ENCODE results near the gene DEPP1.

DNA sequence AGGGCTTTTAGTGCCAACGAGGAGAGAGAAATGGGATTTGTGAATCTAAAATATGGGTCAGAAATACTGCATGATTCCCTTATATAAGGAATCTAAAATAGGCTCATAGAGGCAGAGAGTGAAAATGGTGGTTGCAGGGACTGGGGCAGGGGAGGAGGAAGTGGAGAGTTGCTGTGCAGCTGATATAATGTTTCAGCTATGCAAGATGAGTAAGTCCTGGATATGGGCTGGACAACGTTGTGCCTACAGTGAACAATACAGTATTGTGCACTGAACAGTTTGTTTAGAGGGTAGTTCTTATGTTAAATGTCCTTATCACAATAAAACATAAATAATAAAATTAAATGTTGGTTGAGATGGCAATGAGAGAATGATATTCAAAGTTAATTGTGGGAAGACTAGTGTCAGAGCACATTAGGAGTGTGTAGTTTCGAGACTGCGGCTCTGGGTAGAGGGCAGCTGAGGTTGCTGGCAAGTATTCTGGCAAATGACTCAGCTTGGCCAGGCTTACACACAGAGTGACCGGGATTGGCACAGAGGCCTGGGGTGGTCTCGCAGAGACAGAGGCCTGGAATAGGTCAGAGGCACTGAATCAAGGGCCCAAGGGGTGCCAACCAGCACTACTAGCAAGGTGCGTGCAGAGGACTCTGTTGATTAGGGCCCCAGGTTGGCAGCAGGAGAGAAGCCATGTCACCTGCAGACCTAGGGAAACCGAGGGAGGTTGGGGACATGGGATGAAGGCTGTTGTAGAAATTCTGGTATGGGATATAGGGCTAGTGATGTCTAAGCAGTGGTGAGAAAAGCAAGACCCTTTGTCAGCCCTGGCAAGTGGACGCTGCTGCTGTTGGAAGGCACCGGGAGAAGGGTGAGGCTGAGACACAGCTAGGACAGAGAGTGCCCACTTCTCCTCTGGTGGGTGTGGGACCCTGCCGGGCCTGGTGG is 2.8 kb upstream of the DEPP1 start:
- TF ChIP-seq MEIS1 (CRISPR knock-in tag; IDR thresholded peaks at IDR 0.05; ENCODE audit: borderline replicate concordance) = no peak
- TF ChIP-seq, protein P1, sequence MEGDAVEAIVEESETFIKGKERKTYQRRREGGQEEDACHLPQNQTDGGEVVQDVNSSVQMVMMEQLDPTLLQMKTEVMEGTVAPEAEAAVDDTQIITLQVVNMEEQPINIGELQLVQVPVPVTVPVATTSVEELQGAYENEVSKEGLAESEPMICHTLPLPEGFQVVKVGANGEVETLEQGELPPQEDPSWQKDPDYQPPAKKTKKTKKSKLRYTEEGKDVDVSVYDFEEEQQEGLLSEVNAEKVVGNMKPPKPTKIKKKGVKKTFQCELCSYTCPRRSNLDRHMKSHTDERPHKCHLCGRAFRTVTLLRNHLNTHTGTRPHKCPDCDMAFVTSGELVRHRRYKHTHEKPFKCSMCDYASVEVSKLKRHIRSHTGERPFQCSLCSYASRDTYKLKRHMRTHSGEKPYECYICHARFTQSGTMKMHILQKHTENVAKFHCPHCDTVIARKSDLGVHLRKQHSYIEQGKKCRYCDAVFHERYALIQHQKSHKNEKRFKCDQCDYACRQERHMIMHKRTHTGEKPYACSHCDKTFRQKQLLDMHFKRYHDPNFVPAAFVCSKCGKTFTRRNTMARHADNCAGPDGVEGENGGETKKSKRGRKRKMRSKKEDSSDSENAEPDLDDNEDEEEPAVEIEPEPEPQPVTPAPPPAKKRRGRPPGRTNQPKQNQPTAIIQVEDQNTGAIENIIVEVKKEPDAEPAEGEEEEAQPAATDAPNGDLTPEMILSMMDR (tag by site-specific recombination; IDR thresholded peaks at IDR 0.05) = no peak
- no peak for TF ChIP-seq GLIS2 (tag by site-specific recombination; IDR thresholded peaks at IDR 0.05)
- TF ChIP-seq ZNF324 (tag by site-specific recombination; IDR thresholded peaks at IDR 0.05) = no peak
- no peak for TF ChIP-seq ZNF10 (tag by site-specific recombination; IDR thresholded peaks at IDR 0.05)
